HEK293T (cell line): ENCODE measurements around the gene CHCHD3.

Experiments used
- ARNT ChIP-seq: fragments of 450-650 bp; IDR thresholded peaks from 2 replicates; pipeline ENCODE4 v1.6.1; 2017; ENCODE audit warnings: mild to moderate bottlenecking
- BHLHE40 ChIP-seq: fragments of 450-650 bp; IDR thresholded peaks from 2 replicates; pipeline ENCODE4 v1.6.1; 2016; ENCODE audit warnings: mild to moderate bottlenecking, moderate library complexity, borderline replicate concordance
- CTBP1 ChIP-seq: fragments of 450-650 bp; IDR thresholded peaks from 2 replicates; pipeline ENCODE4 v1.6.1; 2016; ENCODE audit warnings: borderline replicate concordance
- ELF4 ChIP-seq: fragments of 450-650 bp; IDR thresholded peaks from 2 replicates; pipeline ENCODE4 v1.6.1; 2017; ENCODE audit warnings: antibody characterized with exemption
- FOXA1 ChIP-seq: fragments of 450-650 bp; IDR thresholded peaks from 2 replicates; pipeline ENCODE4 v1.6.1; 2016; ENCODE audit warnings: mild to moderate bottlenecking
- FOXK2 ChIP-seq: fragments of 450-650 bp; IDR thresholded peaks from 2 replicates; pipeline ENCODE4 v1.6.1; 2016; ENCODE audit warnings: mild to moderate bottlenecking
- HDGF ChIP-seq: fragments of 450-650 bp; IDR thresholded peaks from 2 replicates; pipeline ENCODE4 v1.6.1; 2017; ENCODE audit warnings: antibody characterized with exemption, borderline replicate concordance
- L3MBTL2 ChIP-seq: fragments of 450-650 bp; conservative IDR thresholded peaks from 2 replicates; pipeline ENCODE4 v1.6.1; 2016; ENCODE audit warnings: mild to moderate bottlenecking
- NFRKB ChIP-seq: fragments of 450-650 bp; IDR thresholded peaks from 2 replicates; pipeline ENCODE4 v1.6.1; 2016; ENCODE audit warnings: mild to moderate bottlenecking, moderate library complexity
- SUZ12 ChIP-seq: fragments of 450-650 bp; IDR thresholded peaks from 2 replicates; pipeline ENCODE4 v1.6.1; 2016; ENCODE audit warnings: mild to moderate bottlenecking
- TF ChIP-seq, protein P1 (sequence below): fragments of 450-650 bp; IDR thresholded peaks from 2 replicates; pipeline ENCODE4 v1.6.1; 2016

DNA sequence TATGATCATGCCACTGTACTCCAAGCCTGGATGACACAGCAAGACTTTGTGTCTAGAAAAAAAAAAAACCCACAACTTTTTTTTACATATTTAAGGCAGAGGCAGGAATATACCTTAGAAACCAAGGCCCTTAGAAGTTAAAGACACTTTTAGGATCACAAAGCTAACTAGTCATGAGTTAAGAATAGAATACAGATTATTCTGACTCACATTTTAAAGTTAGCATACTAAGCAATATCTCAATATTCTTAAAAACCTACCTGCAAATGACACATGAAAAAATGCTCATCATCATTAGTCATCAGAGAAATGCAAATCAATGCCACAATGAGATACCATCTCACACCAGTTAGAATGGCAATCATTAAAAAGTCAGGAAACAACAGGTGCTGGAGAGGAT is 177.7 kb downstream of the CHCHD3 start:
- TF ChIP-seq BHLHE40, result no peak
- no peak for TF ChIP-seq FOXA1
- TF ChIP-seq FOXK2, result no peak
- TF ChIP-seq, protein P1, sequence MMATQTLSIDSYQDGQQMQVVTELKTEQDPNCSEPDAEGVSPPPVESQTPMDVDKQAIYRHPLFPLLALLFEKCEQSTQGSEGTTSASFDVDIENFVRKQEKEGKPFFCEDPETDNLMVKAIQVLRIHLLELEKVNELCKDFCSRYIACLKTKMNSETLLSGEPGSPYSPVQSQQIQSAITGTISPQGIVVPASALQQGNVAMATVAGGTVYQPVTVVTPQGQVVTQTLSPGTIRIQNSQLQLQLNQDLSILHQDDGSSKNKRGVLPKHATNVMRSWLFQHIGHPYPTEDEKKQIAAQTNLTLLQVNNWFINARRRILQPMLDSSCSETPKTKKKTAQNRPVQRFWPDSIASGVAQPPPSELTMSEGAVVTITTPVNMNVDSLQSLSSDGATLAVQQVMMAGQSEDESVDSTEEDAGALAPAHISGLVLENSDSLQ, result no peak
- no peak for TF ChIP-seq NFRKB
- TF ChIP-seq SUZ12, result no peak
- TF ChIP-seq L3MBTL2, result no peak
- no peak for TF ChIP-seq ELF4
- no peak for TF ChIP-seq HDGF
- TF ChIP-seq ARNT, result no peak
- TF ChIP-seq CTBP1, result no peak
